Hepatocyte (in vitro differentiated cells): ENCODE measurements around the gene SLC13A2.

Source experiments
- EZH2 ChIP-seq: fragments of 200-600 bp; sonication (generic); IDR thresholded peaks from 2 replicates; pipeline ENCODE4 v1.6.1; 2016; ENCODE audit warnings: antibody characterized with exemption, mild to moderate bottlenecking, borderline replicate concordance
- EZH2phosphoT487 ChIP-seq: fragments of 200-600 bp; sonication (generic); IDR thresholded peaks from one replicate; pipeline ENCODE4 v1.6.1; 2018; ENCODE audit warnings: antibody characterized with exemption, mild to moderate bottlenecking, low read depth, moderate library complexity; ENCODE audit not compliant: unreplicated experiment, severe bottlenecking
- TF ChIP-seq, protein P1 (sequence below): fragments of 200-600 bp; sonication (generic); IDR thresholded peaks from 2 replicates; pipeline ENCODE4 v1.5.1; 2016; ENCODE audit warnings: antibody characterized with exemption, mild to moderate bottlenecking; ENCODE audit not compliant: poor library complexity

DNA sequence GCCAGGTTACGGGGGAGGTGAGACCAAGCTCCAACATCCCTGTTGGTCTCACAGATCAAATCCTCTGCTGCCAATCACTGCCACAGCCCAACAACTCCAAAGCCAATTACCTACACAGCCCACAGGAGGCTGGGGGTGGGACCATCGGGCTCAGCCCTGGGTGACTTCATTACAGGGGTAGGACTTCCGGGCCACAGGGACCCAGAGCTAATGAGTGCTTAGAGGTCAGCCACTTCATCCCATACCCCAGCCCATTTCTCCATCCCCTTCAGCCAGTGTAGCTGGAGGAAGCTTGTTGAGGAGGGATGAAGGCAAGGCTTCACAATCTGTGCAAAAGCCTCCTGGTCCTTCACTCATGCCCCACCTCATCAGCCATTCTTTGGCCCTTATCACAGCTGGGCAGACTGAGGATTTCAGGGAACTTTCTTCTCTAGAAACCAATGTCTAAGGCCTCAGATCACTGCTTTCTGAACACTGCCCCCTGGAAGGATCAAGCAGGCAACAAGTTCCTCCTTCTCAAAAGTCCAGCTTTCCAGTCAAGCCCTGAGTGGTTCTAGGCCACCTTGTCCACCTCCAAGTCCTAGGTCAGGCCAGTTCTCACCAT, 38.5 kb downstream of the SLC13A2 start:
- TF ChIP-seq, protein P1, sequence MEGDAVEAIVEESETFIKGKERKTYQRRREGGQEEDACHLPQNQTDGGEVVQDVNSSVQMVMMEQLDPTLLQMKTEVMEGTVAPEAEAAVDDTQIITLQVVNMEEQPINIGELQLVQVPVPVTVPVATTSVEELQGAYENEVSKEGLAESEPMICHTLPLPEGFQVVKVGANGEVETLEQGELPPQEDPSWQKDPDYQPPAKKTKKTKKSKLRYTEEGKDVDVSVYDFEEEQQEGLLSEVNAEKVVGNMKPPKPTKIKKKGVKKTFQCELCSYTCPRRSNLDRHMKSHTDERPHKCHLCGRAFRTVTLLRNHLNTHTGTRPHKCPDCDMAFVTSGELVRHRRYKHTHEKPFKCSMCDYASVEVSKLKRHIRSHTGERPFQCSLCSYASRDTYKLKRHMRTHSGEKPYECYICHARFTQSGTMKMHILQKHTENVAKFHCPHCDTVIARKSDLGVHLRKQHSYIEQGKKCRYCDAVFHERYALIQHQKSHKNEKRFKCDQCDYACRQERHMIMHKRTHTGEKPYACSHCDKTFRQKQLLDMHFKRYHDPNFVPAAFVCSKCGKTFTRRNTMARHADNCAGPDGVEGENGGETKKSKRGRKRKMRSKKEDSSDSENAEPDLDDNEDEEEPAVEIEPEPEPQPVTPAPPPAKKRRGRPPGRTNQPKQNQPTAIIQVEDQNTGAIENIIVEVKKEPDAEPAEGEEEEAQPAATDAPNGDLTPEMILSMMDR = no peak
- no peak for TF ChIP-seq EZH2phosphoT487
- TF ChIP-seq EZH2 = no peak
